Uterus (tissue), 2 donors: Measurements from ENCODE around the gene OAT.

Experiments used
- POLR2A ChIP-seq, 2 donors: fragments of 450-650 bp; IDR thresholded peaks; one replicate each; pipeline ENCODE4 v1.6.1; 2016; ENCODE audit warnings: antibody characterized with exemption in 2 of 2, mild to moderate bottlenecking in 1 of 2, moderate library complexity in 1 of 2
- TF ChIP-seq, protein P1 (sequence below), 4 experiments: fragments of 200-600 bp in 2 of 4; fragments of 450-650 bp in 2 of 4; sonication (generic) in 2 of 4; IDR thresholded peaks; one replicate each; pipeline ENCODE4 v1.5.1; 2016 to 2019; ENCODE audit warnings: antibody characterized with exemption in 4 of 4, mild to moderate bottlenecking in 2 of 4, moderate library complexity in 1 of 4

DNA sequence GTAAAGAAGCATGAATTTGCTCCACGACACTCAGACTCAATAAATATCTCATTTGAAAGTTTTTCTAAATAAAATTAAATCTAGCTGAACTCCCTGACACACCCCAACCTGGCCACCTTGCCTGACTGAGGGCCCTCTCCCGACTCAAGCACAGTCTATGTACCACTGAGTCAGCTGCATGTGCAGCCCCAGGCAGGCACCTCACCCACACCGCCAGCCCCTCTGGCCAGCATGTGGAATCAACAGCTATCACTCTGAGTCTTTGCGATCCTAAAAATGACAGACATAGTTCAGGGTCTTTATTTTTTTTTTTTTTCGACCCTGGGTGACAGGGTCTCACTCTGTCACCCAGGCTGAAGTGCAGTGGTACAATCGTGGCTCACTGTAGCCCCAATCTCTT lies 35.2 kb downstream of the OAT start:
- TF ChIP-seq, protein P1, sequence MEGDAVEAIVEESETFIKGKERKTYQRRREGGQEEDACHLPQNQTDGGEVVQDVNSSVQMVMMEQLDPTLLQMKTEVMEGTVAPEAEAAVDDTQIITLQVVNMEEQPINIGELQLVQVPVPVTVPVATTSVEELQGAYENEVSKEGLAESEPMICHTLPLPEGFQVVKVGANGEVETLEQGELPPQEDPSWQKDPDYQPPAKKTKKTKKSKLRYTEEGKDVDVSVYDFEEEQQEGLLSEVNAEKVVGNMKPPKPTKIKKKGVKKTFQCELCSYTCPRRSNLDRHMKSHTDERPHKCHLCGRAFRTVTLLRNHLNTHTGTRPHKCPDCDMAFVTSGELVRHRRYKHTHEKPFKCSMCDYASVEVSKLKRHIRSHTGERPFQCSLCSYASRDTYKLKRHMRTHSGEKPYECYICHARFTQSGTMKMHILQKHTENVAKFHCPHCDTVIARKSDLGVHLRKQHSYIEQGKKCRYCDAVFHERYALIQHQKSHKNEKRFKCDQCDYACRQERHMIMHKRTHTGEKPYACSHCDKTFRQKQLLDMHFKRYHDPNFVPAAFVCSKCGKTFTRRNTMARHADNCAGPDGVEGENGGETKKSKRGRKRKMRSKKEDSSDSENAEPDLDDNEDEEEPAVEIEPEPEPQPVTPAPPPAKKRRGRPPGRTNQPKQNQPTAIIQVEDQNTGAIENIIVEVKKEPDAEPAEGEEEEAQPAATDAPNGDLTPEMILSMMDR (IDR thresholded peaks at IDR 0.05): no peak
- TF ChIP-seq POLR2A (IDR thresholded peaks at IDR 0.05): no peak
